GM19043 (cell line): ENCODE data around the gene PSG3.
"Not testable (repeated sequence)": the region's sequence is repeated elsewhere in the genome, so short reads cannot be mapped to it uniquely, and the experiment has no call there.

Experiments used
- ATAC-seq: cut with Tn5 transposase; IDR thresholded peaks from one replicate; pipeline ENCODE4 v1.9.1; 2021; ENCODE audit warnings: low read depth; ENCODE audit not compliant: unreplicated experiment

The PSG3 gene

GRCh38 chr19:42695811-42696503 lies 44.3 kb downstream of the PSG3 start:
- ATAC-seq = no peak

DNA sequence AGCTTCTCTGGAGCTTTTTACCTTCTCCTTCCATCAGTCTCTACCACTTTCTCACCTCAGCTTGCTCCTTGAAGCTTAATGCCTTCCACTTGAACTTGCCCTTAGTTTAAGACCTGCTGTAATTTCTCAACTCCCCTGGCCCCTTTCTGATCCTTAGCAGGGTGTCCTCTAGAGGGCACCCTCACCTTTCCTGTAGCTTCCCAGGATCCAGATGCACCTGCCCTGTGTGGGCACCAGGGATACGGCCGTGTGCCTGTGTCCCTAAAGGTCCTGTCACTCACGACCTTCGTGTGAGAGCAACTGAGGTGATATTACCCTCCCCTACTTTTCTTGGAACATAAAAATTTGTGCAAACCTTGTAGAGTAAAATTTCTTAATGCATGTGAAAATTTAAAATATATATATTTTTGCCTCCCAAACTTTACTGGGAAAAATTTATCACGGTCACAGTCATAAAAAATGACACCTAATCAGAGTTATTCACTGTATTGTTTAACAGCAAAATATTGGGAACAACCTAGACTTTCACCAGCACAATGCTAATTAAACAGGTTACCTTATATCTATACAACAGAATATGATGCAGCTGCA lies 46.4 kb downstream of the PSG3 start:
- ATAC-seq = no peak

DNA sequence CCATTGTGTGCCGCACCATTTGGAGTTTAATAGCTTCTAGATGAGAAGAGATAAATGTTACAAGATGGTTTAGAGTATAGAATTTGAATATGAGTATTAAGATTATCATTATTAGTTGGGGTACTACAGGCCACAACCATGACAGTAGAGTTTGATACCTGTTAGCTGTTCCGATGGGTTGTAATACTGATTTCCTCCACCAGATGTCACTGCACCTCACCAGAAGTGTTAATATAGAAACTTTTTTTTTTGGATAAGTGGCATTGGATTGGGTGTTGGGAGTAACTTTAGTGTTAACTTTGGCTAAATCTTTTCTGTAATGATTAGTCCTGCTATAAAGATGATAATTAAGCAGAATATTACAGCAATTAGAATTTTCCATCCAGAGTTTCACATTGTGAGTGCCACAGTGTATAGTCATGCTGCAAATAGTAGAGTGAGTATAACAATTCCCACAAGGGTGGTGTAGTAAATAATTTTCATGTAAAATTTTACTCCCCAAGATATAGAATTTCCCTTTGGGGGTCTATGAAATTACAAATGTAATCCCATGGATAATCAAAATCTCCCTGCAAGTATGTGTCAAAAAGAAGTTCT lies 56.3 kb downstream of the PSG3 start:
- ATAC-seq = no peak

DNA sequence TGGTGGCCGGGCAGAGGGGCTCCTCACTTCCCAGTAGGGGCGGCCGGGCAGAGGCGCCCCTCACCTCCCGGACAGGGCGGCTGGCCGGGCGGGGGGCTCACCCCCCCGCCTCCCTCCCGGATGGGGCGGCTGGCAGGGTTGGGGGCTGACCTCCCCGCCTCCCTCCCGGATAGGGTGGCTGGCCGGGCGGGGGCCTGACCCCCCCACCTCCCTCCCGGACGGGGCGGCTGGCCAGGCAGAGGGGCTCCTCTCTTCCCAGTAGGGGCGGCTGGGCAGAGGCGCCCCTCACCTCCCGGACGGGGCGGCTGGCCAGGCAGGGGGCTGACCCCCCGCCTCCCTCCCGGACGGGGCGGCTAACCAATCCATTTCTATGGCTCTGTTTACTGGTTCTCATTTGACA lies 64.0 kb downstream of the PSG3 start:
- ATAC-seq = not testable (repeated sequence)

DNA sequence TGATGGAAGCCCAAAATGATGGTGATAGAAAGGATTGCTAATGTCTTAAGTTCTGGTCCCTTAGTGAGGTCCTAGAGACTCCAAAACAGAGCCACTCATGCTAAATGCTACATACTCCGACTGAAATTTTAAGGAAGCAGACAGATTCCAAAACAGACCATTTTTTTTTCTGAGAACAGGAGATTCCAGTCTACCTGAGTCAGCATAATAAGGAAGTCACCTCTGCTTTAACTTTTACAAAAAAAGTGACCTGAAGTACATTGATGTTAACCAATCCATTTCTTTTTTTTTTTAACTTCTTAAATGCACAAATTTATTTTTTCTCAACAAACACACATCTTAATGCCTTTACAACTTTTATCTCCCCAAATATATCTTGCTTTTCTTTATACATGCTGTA lies 65.7 kb downstream of the PSG3 start:
- not testable (repeated sequence) for ATAC-seq
